HEK293 (cell line): Measurements from ENCODE around the gene TPO.

ENCODE experiments used
- CTCF ChIA-PET: fragments of 350-600 bp; formaldehyde crosslinking; extraction: SDS; loops from one replicate; lab custom pipeline; 2021; ENCODE audit warnings: antibody characterized with exemption; lab: Yijun Ruan, JAX
- POLR2A ChIA-PET: fragments of 300-600 bp; formaldehyde crosslinking; extraction: SDS; loops from one replicate; lab custom pipeline; 2020; ENCODE audit warnings: antibody characterized with exemption, inconsistent platforms; lab: Yijun Ruan, JAX
- H3K27ac ChIP-seq: fragments of 200-500 bp; sonication (Bioruptor generic); 2 replicates; pipeline ENCODE4 v1.5.1; 2014; ENCODE audit warnings: low read depth, low read length, control low read depth, inconsistent platforms; ENCODE audit errors: extremely low read depth
- H3K36me3 ChIP-seq, 2 experiments: fragments of 200-500 bp in 1 of 2; sonication (Bioruptor generic) in 1 of 2; 1 replicate in 1 of 2; 2 replicates in 1 of 2; pipeline ENCODE4 v1.5.1; 2014 to 2017; ENCODE audit warnings: inconsistent platforms in 2 of 2, low read length in 2 of 2; ENCODE audit not compliant: control insufficient read depth in 2 of 2, insufficient read depth in 1 of 2
- H3K4me1 ChIP-seq: fragments of 200-500 bp; sonication (Bioruptor generic); 2 replicates; pipeline ENCODE4 v1.5.1; 2014; ENCODE audit warnings: mild to moderate bottlenecking, low read length, inconsistent platforms; ENCODE audit not compliant: control insufficient read depth, insufficient read depth
- H3K4me3 ChIP-seq: 2 replicates; pipeline ENCODE4 v1.5.1; 2011; ENCODE audit warnings: low read depth, mild to moderate bottlenecking, control low read depth, low read length, moderate library complexity
- H3K9me3 ChIP-seq: fragments of 200-500 bp; sonication (Bioruptor generic); 2 replicates; pipeline ENCODE4 v1.5.1; 2014; ENCODE audit warnings: low read depth, low read length, inconsistent platforms; ENCODE audit not compliant: control insufficient read depth, insufficient read depth
- FEZF1 ChIP-seq: fragments of 450-650 bp; formaldehyde crosslinking; IDR thresholded peaks from 2 replicates; pipeline ENCODE4 v1.5.1; 2016; ENCODE audit warnings: missing biosample characterization, missing genetic modification characterization
- MEIS1 ChIP-seq: sonication (generic); formaldehyde crosslinking; IDR thresholded peaks from 2 replicates; pipeline ENCODE4 v1.8.1; 2022; ENCODE audit warnings: missing genetic modification reagents, mild to moderate bottlenecking, borderline replicate concordance
- PRDM1 ChIP-seq: fragments of 450-650 bp; formaldehyde crosslinking; IDR thresholded peaks from 2 replicates; pipeline ENCODE4; 2016; ENCODE audit warnings: missing biosample characterization, missing genetic modification characterization
- REPIN1 ChIP-seq: fragments of 450-650 bp; formaldehyde crosslinking; IDR thresholded peaks from 2 replicates; pipeline ENCODE4 v1.5.1; 2017; ENCODE audit warnings: missing biosample characterization, missing genetic modification characterization, low read depth
- SCRT1 ChIP-seq: fragments of 450-650 bp; formaldehyde crosslinking; IDR thresholded peaks from 2 replicates; pipeline ENCODE4 v1.5.1; 2016; ENCODE audit warnings: missing biosample characterization, missing genetic modification characterization, borderline replicate concordance
- YY2 ChIP-seq: fragments of 450-650 bp; formaldehyde crosslinking; IDR thresholded peaks from 2 replicates; pipeline ENCODE4 v1.5.1; 2016; ENCODE audit warnings: missing biosample characterization, missing genetic modification characterization
- ZBTB21 ChIP-seq: fragments of 450-650 bp; formaldehyde crosslinking; IDR thresholded peaks from 2 replicates; pipeline ENCODE4 v1.5.1; 2017; ENCODE audit warnings: missing biosample characterization, missing genetic modification characterization
- ZBTB8A ChIP-seq: fragments of 450-650 bp; formaldehyde crosslinking; IDR thresholded peaks from 2 replicates; pipeline ENCODE4 v1.5.1; 2016; ENCODE audit warnings: missing biosample characterization, missing genetic modification characterization
- ZFP3 ChIP-seq: fragments of 450-650 bp; formaldehyde crosslinking; IDR thresholded peaks from 2 replicates; pipeline ENCODE4 v1.5.1; 2016; ENCODE audit warnings: low read depth, missing biosample characterization, missing genetic modification characterization
- ZNF114 ChIP-seq: fragments of 450-650 bp; formaldehyde crosslinking; IDR thresholded peaks from 2 replicates; pipeline ENCODE4 v1.5.0; 2017; ENCODE audit warnings: missing biosample characterization, missing genetic modification characterization
- ZNF138 ChIP-seq: fragments of 450-650 bp; formaldehyde crosslinking; IDR thresholded peaks from 2 replicates; pipeline ENCODE4 v1.5.1; 2016; ENCODE audit warnings: missing biosample characterization, missing genetic modification characterization, borderline replicate concordance
- ZNF146 ChIP-seq: fragments of 450-650 bp; formaldehyde crosslinking; IDR thresholded peaks from 2 replicates; pipeline ENCODE4 v1.5.1; 2016; ENCODE audit warnings: missing biosample characterization, missing genetic modification characterization
- ZNF202 ChIP-seq: fragments of 450-650 bp; formaldehyde crosslinking; IDR thresholded peaks from 2 replicates; pipeline ENCODE4 v1.5.1; 2016; ENCODE audit warnings: missing biosample characterization, missing genetic modification characterization, borderline replicate concordance
- ZNF248 ChIP-seq: fragments of 450-650 bp; formaldehyde crosslinking; IDR thresholded peaks from 2 replicates; pipeline ENCODE4 v1.5.1; 2017; ENCODE audit warnings: missing biosample characterization, missing genetic modification characterization
- ZNF335 ChIP-seq: fragments of 450-650 bp; formaldehyde crosslinking; conservative IDR thresholded peaks from 2 replicates; pipeline ENCODE4 v1.5.1; 2016; ENCODE audit warnings: missing biosample characterization, missing genetic modification characterization
- ZNF341 ChIP-seq: fragments of 450-650 bp; formaldehyde crosslinking; IDR thresholded peaks from 2 replicates; pipeline ENCODE4; 2016; ENCODE audit warnings: low read depth, missing biosample characterization, missing genetic modification characterization
- ZNF555 ChIP-seq: fragments of 450-650 bp; formaldehyde crosslinking; conservative IDR thresholded peaks from 2 replicates; pipeline ENCODE4 v1.5.1; 2017; ENCODE audit warnings: missing biosample characterization, mild to moderate bottlenecking, missing genetic modification characterization, inconsistent platforms
- ZNF654 ChIP-seq: fragments of 450-650 bp; formaldehyde crosslinking; IDR thresholded peaks from 2 replicates; pipeline ENCODE4 v1.5.1; 2016; ENCODE audit warnings: low read depth, missing biosample characterization, missing genetic modification characterization
- ZNF658 ChIP-seq: fragments of 450-650 bp; formaldehyde crosslinking; IDR thresholded peaks from 2 replicates; pipeline ENCODE4; 2016; ENCODE audit warnings: missing biosample characterization, missing genetic modification characterization
- ZNF701 ChIP-seq: fragments of 450-650 bp; formaldehyde crosslinking; IDR thresholded peaks from 2 replicates; pipeline ENCODE4 v1.5.1; 2016; ENCODE audit warnings: missing biosample characterization, missing genetic modification characterization
- ZNF785 ChIP-seq: fragments of 450-650 bp; formaldehyde crosslinking; IDR thresholded peaks from 2 replicates; pipeline ENCODE4 v1.5.1; 2016; ENCODE audit warnings: missing biosample characterization, missing genetic modification characterization
- ZNF792 ChIP-seq: fragments of 450-650 bp; formaldehyde crosslinking; IDR thresholded peaks from 2 replicates; pipeline ENCODE4 v1.5.1; 2016; ENCODE audit warnings: missing biosample characterization, missing genetic modification characterization
- ZNF843 ChIP-seq: fragments of 450-650 bp; formaldehyde crosslinking; IDR thresholded peaks from 2 replicates; pipeline ENCODE4 v1.5.1; 2016; ENCODE audit warnings: missing biosample characterization, missing genetic modification characterization
- ZXDB ChIP-seq: fragments of 450-650 bp; formaldehyde crosslinking; IDR thresholded peaks from 2 replicates; pipeline ENCODE4 v1.5.1; 2016; ENCODE audit warnings: missing biosample characterization, missing genetic modification characterization
- TF ChIP-seq, protein P1 (sequence below): fragments of 450-650 bp; formaldehyde crosslinking; IDR thresholded peaks from 2 replicates; pipeline ENCODE4 v1.5.1; 2016; ENCODE audit warnings: missing biosample characterization, missing genetic modification characterization
- TF ChIP-seq, protein P2 (sequence below): fragments of 450-650 bp; formaldehyde crosslinking; IDR thresholded peaks from 2 replicates; pipeline ENCODE4 v1.5.1; 2016; ENCODE audit warnings: missing biosample characterization, missing genetic modification characterization
- TF ChIP-seq, protein P3 (sequence below): fragments of 450-650 bp; formaldehyde crosslinking; conservative IDR thresholded peaks from 2 replicates; pipeline ENCODE4 v1.5.1; 2016; ENCODE audit warnings: low read depth, missing biosample characterization, missing genetic modification characterization
- TF ChIP-seq, protein P4 (sequence below): fragments of 450-650 bp; formaldehyde crosslinking; IDR thresholded peaks from 2 replicates; pipeline ENCODE4 v1.5.1; 2017; ENCODE audit warnings: missing biosample characterization, mild to moderate bottlenecking, missing genetic modification characterization, moderate library complexity

Gene TPO

DNA sequence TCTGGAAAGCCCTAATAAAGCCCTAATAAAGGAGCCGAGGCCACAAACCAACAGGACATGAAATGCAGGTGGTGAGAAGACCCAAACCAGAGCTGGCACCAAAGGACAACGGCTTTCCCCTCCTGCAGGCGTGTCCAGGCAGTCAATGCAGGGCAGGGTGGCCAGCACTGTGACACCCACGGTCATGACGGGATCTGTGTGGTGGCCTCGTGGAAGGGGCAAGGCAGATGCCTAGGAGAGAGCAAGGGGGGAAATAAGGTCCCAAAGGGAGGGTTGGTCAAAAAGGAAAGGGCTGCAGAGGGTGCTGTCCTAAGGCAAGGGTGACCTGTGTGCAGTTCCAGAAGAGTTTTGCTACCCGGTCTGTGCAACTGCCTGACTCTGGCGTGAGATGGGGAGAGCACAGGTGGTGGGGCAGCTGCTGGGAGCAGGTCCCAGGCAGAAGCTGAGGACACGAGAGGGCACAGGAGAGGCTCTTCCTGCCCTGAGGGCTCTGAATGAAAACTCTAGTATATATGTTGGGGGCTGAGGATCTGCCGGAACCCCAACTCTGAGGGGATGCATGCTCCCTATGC is 156.7 kb downstream of the TPO start (continued):
- TF ChIP-seq, protein P1, sequence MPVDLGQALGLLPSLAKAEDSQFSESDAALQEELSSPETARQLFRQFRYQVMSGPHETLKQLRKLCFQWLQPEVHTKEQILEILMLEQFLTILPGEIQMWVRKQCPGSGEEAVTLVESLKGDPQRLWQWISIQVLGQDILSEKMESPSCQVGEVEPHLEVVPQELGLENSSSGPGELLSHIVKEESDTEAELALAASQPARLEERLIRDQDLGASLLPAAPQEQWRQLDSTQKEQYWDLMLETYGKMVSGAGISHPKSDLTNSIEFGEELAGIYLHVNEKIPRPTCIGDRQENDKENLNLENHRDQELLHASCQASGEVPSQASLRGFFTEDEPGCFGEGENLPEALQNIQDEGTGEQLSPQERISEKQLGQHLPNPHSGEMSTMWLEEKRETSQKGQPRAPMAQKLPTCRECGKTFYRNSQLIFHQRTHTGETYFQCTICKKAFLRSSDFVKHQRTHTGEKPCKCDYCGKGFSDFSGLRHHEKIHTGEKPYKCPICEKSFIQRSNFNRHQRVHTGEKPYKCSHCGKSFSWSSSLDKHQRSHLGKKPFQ (tag by site-specific recombination), result no peak
- no peak for TF ChIP-seq ZXDB (tag by site-specific recombination)

DNA sequence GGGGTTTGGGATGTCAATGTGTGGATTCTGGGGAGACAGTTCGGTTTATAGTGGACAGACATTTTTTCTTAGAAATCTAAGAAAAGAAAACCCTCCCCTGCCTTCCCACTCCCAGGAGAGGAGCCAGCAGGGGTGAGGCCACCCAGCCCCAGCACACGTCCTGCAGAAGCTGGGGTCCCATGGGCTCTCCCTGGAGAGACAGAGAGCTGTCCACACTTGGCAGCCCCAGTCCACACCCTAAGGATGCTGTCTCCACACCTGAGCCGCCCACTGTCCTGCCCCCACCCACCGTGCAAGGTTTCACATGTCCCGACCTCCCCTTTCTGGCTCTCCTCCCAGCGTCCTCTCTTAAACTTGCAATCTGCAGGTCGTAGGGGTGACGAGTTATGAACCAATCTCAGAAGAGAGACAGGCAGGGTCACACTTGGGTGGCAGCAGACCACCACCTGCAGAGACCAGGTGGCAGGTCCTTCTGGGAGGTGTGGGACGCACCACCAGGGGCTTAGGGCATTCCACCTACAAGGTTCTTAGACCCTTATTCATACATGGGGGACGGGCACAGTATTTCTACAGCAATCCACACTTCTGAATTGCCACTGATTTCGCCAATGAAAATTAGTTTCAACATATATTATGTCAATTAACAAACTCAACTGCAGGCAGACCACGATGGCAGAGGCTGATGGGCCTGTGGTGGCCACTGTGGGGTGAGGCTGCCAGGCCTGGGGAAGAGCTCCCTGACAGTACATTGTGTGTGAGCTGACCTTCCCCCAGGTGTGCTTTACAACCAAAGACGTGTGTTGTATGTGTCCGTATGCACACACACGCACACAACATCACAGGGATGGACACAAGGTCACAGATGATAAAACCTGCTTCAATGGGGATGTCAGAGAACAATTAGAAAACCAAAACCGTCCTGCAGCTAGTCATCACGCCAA is 158.5 kb downstream of the TPO start:
- ChIA-PET CTCF (no interaction called here), POLR2A (no interaction called here)
- no peaks in the 10 kb centered on the region for H3K36me3 ChIP-seq

DNA sequence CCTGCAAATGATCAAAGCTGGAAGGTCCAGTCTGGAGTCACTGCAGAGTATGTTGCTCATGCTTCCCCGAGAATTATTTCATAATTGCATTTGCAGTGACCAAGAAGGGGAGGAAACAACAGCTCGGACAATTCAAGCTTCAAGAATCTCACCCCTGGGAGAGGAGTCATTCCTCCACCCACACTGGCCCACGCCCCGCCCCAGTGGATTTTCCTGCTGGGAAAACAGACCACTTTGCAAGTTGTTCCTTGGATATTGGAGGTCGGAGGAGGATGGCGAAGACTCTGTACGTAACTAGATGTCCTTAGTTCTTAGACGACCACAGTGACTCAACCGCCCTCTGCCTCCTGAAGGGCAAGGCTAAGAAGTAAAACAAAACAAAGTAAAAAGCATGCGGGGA is 159.4 kb downstream of the TPO start:
- Histone ChIP-seq H3K4me1 (no peaks in the 10 kb centered on the region), H3K9me3 (no peaks in the 10 kb centered on the region), H3K27ac (no peak overlapping the region), H3K36me3 (no peaks in the 10 kb centered on the region), H3K4me3 (no peak overlapping the region)
- POLR2A ChIA-PET, result no interaction called here
- CTCF ChIA-PET, result no interaction called here
- TF ChIP-seq ZNF843 (no peak), ZNF248 (no peak), ZBTB8A (tag by site-specific recombination) (no peak), REPIN1 (no peak), ZNF555 (no peak), PRDM1 (tag by site-specific recombination) (no peak), ZNF138 (tag by site-specific recombination) (no peak), ZFP3 (tag by site-specific recombination) (no peak)
- TF ChIP-seq, protein P2, sequence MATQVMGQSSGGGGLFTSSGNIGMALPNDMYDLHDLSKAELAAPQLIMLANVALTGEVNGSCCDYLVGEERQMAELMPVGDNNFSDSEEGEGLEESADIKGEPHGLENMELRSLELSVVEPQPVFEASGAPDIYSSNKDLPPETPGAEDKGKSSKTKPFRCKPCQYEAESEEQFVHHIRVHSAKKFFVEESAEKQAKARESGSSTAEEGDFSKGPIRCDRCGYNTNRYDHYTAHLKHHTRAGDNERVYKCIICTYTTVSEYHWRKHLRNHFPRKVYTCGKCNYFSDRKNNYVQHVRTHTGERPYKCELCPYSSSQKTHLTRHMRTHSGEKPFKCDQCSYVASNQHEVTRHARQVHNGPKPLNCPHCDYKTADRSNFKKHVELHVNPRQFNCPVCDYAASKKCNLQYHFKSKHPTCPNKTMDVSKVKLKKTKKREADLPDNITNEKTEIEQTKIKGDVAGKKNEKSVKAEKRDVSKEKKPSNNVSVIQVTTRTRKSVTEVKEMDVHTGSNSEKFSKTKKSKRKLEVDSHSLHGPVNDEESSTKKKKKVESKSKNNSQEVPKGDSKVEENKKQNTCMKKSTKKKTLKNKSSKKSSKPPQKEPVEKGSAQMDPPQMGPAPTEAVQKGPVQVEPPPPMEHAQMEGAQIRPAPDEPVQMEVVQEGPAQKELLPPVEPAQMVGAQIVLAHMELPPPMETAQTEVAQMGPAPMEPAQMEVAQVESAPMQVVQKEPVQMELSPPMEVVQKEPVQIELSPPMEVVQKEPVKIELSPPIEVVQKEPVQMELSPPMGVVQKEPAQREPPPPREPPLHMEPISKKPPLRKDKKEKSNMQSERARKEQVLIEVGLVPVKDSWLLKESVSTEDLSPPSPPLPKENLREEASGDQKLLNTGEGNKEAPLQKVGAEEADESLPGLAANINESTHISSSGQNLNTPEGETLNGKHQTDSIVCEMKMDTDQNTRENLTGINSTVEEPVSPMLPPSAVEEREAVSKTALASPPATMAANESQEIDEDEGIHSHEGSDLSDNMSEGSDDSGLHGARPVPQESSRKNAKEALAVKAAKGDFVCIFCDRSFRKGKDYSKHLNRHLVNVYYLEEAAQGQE (tag by site-specific recombination), result no peak
- TF ChIP-seq, protein P3, sequence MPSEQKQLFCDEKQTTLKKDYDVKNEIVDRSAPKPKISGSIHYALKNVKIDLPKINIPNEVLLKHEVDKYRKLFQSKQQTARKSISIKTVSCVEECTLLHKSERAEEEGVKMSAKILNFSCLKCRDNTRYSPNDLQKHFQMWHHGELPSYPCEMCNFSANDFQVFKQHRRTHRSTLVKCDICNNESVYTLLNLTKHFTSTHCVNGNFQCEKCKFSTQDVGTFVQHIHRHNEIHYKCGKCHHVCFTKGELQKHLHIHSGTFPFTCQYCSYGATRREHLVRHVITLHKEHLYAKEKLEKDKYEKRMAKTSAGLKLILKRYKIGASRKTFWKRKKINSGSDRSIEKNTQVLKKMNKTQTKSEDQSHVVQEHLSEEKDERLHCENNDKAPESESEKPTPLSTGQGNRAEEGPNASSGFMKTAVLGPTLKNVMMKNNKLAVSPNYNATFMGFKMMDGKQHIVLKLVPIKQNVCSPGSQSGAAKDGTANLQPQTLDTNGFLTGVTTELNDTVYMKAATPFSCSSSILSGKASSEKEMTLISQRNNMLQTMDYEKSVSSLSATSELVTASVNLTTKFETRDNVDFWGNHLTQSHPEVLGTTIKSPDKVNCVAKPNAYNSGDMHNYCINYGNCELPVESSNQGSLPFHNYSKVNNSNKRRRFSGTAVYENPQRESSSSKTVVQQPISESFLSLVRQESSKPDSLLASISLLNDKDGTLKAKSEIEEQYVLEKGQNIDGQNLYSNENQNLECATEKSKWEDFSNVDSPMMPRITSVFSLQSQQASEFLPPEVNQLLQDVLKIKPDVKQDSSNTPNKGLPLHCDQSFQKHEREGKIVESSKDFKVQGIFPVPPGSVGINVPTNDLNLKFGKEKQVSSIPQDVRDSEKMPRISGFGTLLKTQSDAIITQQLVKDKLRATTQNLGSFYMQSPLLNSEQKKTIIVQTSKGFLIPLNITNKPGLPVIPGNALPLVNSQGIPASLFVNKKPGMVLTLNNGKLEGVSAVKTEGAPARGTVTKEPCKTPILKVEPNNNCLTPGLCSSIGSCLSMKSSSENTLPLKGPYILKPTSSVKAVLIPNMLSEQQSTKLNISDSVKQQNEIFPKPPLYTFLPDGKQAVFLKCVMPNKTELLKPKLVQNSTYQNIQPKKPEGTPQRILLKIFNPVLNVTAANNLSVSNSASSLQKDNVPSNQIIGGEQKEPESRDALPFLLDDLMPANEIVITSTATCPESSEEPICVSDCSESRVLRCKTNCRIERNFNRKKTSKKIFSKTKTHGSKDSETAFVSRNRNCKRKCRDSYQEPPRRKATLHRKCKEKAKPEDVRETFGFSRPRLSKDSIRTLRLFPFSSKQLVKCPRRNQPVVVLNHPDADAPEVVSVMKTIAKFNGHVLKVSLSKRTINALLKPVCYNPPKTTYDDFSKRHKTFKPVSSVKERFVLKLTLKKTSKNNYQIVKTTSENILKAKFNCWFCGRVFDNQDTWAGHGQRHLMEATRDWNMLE (tag by site-specific recombination), result no peak
- TF ChIP-seq, protein P4, sequence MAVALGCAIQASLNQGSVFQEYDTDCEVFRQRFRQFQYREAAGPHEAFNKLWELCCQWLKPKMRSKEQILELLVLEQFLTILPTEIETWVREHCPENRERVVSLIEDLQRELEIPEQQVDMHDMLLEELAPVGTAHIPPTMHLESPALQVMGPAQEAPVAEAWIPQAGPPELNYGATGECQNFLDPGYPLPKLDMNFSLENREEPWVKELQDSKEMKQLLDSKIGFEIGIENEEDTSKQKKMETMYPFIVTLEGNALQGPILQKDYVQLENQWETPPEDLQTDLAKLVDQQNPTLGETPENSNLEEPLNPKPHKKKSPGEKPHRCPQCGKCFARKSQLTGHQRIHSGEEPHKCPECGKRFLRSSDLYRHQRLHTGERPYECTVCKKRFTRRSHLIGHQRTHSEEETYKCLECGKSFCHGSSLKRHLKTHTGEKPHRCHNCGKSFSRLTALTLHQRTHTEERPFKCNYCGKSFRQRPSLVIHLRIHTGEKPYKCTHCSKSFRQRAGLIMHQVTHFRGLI (tag by site-specific recombination), result no peak

More for the DNA sequence above, 158.5 kb downstream of the TPO start:
- H3K4me3 ChIP-seq, result no peak overlapping the region
- no peaks in the 10 kb centered on the region for H3K4me1 ChIP-seq
- H3K27ac ChIP-seq, result no peak overlapping the region
- no peaks in the 10 kb centered on the region for H3K9me3 ChIP-seq
- TF ChIP-seq ZNF114 (tag by site-specific recombination) (no peak), ZBTB21 (tag by site-specific recombination) (no peak), YY2 (tag by site-specific recombination) (no peak), ZNF785 (tag by site-specific recombination) (no peak), MEIS1 (no peak), ZNF202 (tag by site-specific recombination) (no peak), ZNF341 (tag by site-specific recombination) (no peak), ZNF654 (tag by site-specific recombination) (no peak), FEZF1 (tag by site-specific recombination) (no peak), ZNF555 (no peak), ZNF335 (no peak), ZNF658 (no peak), SCRT1 (tag by site-specific recombination) (no peak), ZNF701 (no peak), ZNF792 (tag by site-specific recombination) (no peak), ZNF146 (tag by site-specific recombination) (no peak)
